Keratinocyte (primary cell): Measurements from ENCODE around the gene BHMT. TPM values are rescaled to one million over a fixed set of nuclear protein-coding genes. Genes with fewer than 3 reads are reported as not detected.

Source experiments
- DNase-seq: peaks from one replicate; pipeline ENCODE4 v3.0.0-alpha.2; 2011; ENCODE audit warnings: low read depth, missing footprints, low spot score
- FAIRE-seq: peaks from 2 replicates; lab custom pipeline; 2011; peaks lifted over from hg19 to GRCh38; lab: Jason Lieb, UNC
- H2AFZ ChIP-seq: 2 replicates; pipeline ENCODE4 v1.6.0; 2012; ENCODE audit warnings: low read length, control low read depth, inconsistent platforms; ENCODE audit not compliant: control insufficient read depth
- H3K27ac ChIP-seq: 2 replicates; pipeline ENCODE4 v1.5.1; 2011; ENCODE audit warnings: low read length; ENCODE audit not compliant: control insufficient read depth, insufficient read depth
- H3K27me3 ChIP-seq: 3 replicates; pipeline ENCODE4 v1.6.0; 2011; ENCODE audit warnings: low read length; ENCODE audit not compliant: control insufficient read depth, insufficient read depth; ENCODE audit errors: extremely low read depth
- H3K36me3 ChIP-seq, 2 experiments: 2 replicates in 1 of 2; 3 replicates in 1 of 2; pipeline ENCODE4 v1.5.1; 2011; ENCODE audit warnings: low read length in 2 of 2, mild to moderate bottlenecking in 1 of 2; ENCODE audit not compliant: control insufficient read depth in 2 of 2, insufficient read depth in 2 of 2; ENCODE audit errors: extremely low read depth in 1 of 2
- H3K4me1 ChIP-seq: 3 replicates; pipeline ENCODE4 v1.5.1; 2011; ENCODE audit warnings: low read length; ENCODE audit not compliant: control insufficient read depth, insufficient read depth; ENCODE audit errors: extremely low read depth
- H3K4me2 ChIP-seq: 3 replicates; pipeline ENCODE4 v1.6.0; 2011; ENCODE audit warnings: low read depth, low read length; ENCODE audit not compliant: control insufficient read depth, insufficient read depth; ENCODE audit errors: extremely low read depth
- H3K4me3 ChIP-seq, 3 experiments: fragments of 200-600 bp in 1 of 3; sonication (generic) in 1 of 3; 2 replicates in 2 of 3; 3 replicates in 1 of 3; pipeline ENCODE4 v1.5.1; 2011 to 2016; ENCODE audit warnings: low read length in 3 of 3, mild to moderate bottlenecking in 3 of 3, control low read depth in 2 of 3, inconsistent platforms in 1 of 3, low read depth in 1 of 3, mixed read lengths in 1 of 3, mixed run types in 1 of 3, moderate library complexity in 1 of 3; ENCODE audit not compliant: control insufficient read depth in 2 of 3, insufficient read depth in 2 of 3; ENCODE audit errors: extremely low read depth in 1 of 3
- H3K79me2 ChIP-seq: 2 replicates; pipeline ENCODE4 v1.6.0; 2012; ENCODE audit warnings: low read length; ENCODE audit not compliant: control insufficient read depth, insufficient read depth
- H3K9ac ChIP-seq: 3 replicates; pipeline ENCODE4 v1.6.0; 2011; ENCODE audit warnings: low read length; ENCODE audit not compliant: control insufficient read depth, insufficient read depth; ENCODE audit errors: extremely low read depth
- H3K9me1 ChIP-seq: 3 replicates; pipeline ENCODE4 v1.6.0; 2011; ENCODE audit warnings: low read length; ENCODE audit not compliant: control insufficient read depth, insufficient read depth; ENCODE audit errors: extremely low read depth
- H3K9me3 ChIP-seq: 2 replicates; pipeline ENCODE4 v1.5.1; 2012; ENCODE audit warnings: low read depth, low read length; ENCODE audit not compliant: control insufficient read depth
- H4K20me1 ChIP-seq: 3 replicates; pipeline ENCODE4 v1.6.0; 2011; ENCODE audit warnings: low read length; ENCODE audit not compliant: control insufficient read depth, insufficient read depth; ENCODE audit errors: extremely low read depth
- EZH2 ChIP-seq: IDR thresholded peaks from one replicate; pipeline ENCODE4 v1.6.1; 2012; ENCODE audit warnings: inconsistent platforms, mild to moderate bottlenecking, low read length, moderate library complexity
- dilution Hi-C: fragments of 300-500 bp; cut with MboI; formaldehyde crosslinking; loops from one replicate; pipeline ENCODE4 v1.7.0; 2020; ENCODE audit warnings: low sequenced_read_pairs; ENCODE audit not compliant: extremely low pct_ligation_motif_present
- polyA plus RNA-seq, 5 experiments: library from polyadenylated mRNA; depleted of rRNA in 3 of 5; stranded (reverse) in 3 of 5; stranded (forward) in 1 of 5; unstranded in 1 of 5; fragments of >200 nt; gene quantifications; 1 replicate in 1 of 5; 2 replicates in 3 of 5; 3 replicates in 1 of 5; pipeline versions ENCODE4 v1.2.1 to v1.2.3, GENCODE V29; 2011 to 2012; ENCODE audit warnings: missing spikeins in 2 of 5, low read depth in 1 of 5, low replicate concordance in 1 of 5
- TF ChIP-seq, protein P1 (sequence below), 3 experiments: IDR thresholded peaks in 1 of 3; conservative IDR thresholded peaks in 1 of 3; optimal IDR thresholded peaks in 1 of 3; 2 replicates in 2 of 3; 3 replicates in 1 of 3; pipeline versions ENCODE3 to v1.5.1; 2011; ENCODE audit warnings: low read length in 3 of 3, mild to moderate bottlenecking in 3 of 3, moderate library complexity in 2 of 3, control low read depth in 1 of 3, inconsistent platforms in 1 of 3; ENCODE audit not compliant: insufficient read depth in 2 of 3; ENCODE audit errors: extremely low read depth in 1 of 3

BHMT gene
- polyA plus RNA-seq, 1 donor (not counting 4 experiments of a cell fraction or from before 2014, with no cell fraction given), result not detected

DNA sequence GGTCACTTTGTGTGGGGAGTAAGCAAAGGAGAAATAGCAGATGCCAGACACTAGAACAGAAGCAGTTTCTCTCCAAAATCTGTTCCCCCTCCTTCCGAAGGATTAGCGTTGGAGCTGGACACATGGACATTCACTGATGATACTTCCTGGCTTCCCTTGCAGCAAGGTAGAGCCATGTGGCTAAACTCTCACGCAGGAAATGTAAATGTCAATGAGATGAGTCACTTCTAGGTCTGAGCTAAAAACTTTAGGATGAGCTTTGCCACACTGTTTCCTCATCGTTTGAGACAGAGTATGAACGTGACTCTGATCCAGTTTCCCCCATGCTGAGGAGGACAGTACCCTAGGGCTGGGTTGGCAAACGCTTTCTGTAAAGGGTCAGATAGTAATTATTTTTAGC, 37.0 kb upstream of the BHMT start:
- DNase-seq (no peak), FAIRE-seq (peak; percentile 85)
- H3K9ac ChIP-seq, result no peak overlapping the region
- dilution Hi-C loops, result no loop called here
- no peak overlapping the region for H3K27ac ChIP-seq
- H2AFZ ChIP-seq, result no peak overlapping the region
- H3K79me2 ChIP-seq, result no peaks in the 10 kb centered on the region
- H3K27me3 ChIP-seq, result peaks cover 10% of the 10 kb centered on the region
- no peaks in the 10 kb centered on the region for H3K4me1 ChIP-seq
- TF ChIP-seq, protein P1, sequence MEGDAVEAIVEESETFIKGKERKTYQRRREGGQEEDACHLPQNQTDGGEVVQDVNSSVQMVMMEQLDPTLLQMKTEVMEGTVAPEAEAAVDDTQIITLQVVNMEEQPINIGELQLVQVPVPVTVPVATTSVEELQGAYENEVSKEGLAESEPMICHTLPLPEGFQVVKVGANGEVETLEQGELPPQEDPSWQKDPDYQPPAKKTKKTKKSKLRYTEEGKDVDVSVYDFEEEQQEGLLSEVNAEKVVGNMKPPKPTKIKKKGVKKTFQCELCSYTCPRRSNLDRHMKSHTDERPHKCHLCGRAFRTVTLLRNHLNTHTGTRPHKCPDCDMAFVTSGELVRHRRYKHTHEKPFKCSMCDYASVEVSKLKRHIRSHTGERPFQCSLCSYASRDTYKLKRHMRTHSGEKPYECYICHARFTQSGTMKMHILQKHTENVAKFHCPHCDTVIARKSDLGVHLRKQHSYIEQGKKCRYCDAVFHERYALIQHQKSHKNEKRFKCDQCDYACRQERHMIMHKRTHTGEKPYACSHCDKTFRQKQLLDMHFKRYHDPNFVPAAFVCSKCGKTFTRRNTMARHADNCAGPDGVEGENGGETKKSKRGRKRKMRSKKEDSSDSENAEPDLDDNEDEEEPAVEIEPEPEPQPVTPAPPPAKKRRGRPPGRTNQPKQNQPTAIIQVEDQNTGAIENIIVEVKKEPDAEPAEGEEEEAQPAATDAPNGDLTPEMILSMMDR (optimal IDR thresholded peaks at IDR 0.05 in 1 of 3, IDR thresholded peaks at IDR 0.05 in 1 of 3, conservative IDR thresholded peaks at IDR 0.05 in 1 of 3; ENCODE audit: extremely low read depth in 1 of 3, insufficient read depth in 2 of 3, low read length in 3 of 3), result no peak
- TF ChIP-seq EZH2, result no peak
- H3K36me3 ChIP-seq, result no peaks in the 10 kb centered on the region
- no peaks in the 10 kb centered on the region for H3K9me1 ChIP-seq
- H3K9me3 ChIP-seq, result no peaks in the 10 kb centered on the region
- no peak overlapping the region for H3K4me2 ChIP-seq
- H4K20me1 ChIP-seq, result no peaks in the 10 kb centered on the region
- no peak overlapping the region for H3K4me3 ChIP-seq

GRCh38 chr5:79075646-79076426, 35.8 kb upstream of the BHMT start:
- no peaks in the 10 kb centered on the region for H3K9me1 ChIP-seq
- no peak overlapping the region for H3K27ac ChIP-seq
- H3K4me2 ChIP-seq, result no peak overlapping the region
- no peaks in the 10 kb centered on the region for H3K4me1 ChIP-seq
- dilution Hi-C loops, result no loop called here
- H3K27me3 ChIP-seq, result peaks cover 3% of the 10 kb centered on the region
- FAIRE-seq, result no peak
- H3K4me3 ChIP-seq, result no peak overlapping the region
- no peaks in the 10 kb centered on the region for H3K79me2 ChIP-seq
- no peak for DNase-seq
- no peak overlapping the region for H2AFZ ChIP-seq
- no peaks in the 10 kb centered on the region for H3K36me3 ChIP-seq
- TF ChIP-seq, protein P1 (optimal IDR thresholded peaks at IDR 0.05 in 1 of 3, IDR thresholded peaks at IDR 0.05 in 1 of 3, conservative IDR thresholded peaks at IDR 0.05 in 1 of 3; ENCODE audit: extremely low read depth in 1 of 3, insufficient read depth in 2 of 3, low read length in 3 of 3), result no peak
- no peak for TF ChIP-seq EZH2
- no peaks in the 10 kb centered on the region for H4K20me1 ChIP-seq
- no peak overlapping the region for H3K9ac ChIP-seq
- H3K9me3 ChIP-seq, result no peaks in the 10 kb centered on the region
